HCT116 (cell line): ENCODE measurements around the gene NIPAL4. TPM values are rescaled to one million over a fixed set of nuclear protein-coding genes. Genes with fewer than 3 reads are reported as not detected.

Experiments
- ATAC-seq: fragments of 200-7000 bp; cut with Tn5 transposase; 2 replicates; pipeline ENCODE4 v1.9.1; 2020; ENCODE audit warnings: mild to moderate bottlenecking, moderate library complexity
- BruUV-seq: library from RNA; stranded (reverse); fragments of 400-500 nt; replicated peaks from 2 replicates; lab custom pipeline; 2021; lab: Mats Ljungman, UMichigan
- CTCF ChIA-PET: fragments of 300-600 bp; sonication (Branson Sonifier 250); formaldehyde crosslinking; loops from one replicate; lab custom pipeline; 2021; ENCODE audit warnings: antibody characterized with exemption; lab: Charles Lee
- POLR2A ChIA-PET: fragments of 300-600, 350-600 bp; sonication (Branson Sonifier 250); formaldehyde crosslinking; loops from one replicate; lab custom pipeline; 2021; ENCODE audit warnings: antibody characterized with exemption; lab: Charles Lee
- RAD21 ChIA-PET, 2 experiments: fragments of 300-600 bp; sonication (Branson Sonifier 250); formaldehyde crosslinking; loops; one replicate each; lab custom pipeline; 2023; ENCODE audit warnings: low total read pairs in 2 of 2; ENCODE audit not compliant: uncharacterized antibody in 2 of 2, unreplicated experiment in 2 of 2, low non-redundant PET in 1 of 2; lab: Charles Lee
- DNase-seq: peaks from one replicate; pipeline ENCODE4 v3.0.0-alpha.2; 2010; ENCODE audit warnings: low read depth, low spot score
- H2AFZ ChIP-seq: fragments of 200-600 bp; shearing (Covaris generic), sonication (generic); 2 replicates; pipeline ENCODE4 v1.6.1; 2017; ENCODE audit warnings: low read depth, mixed run types, mixed read lengths, antibody characterized with exemption, low read length; ENCODE audit not compliant: poor library complexity, severe bottlenecking
- H3K27ac ChIP-seq: 2 replicates; pipeline ENCODE4 v1.5.1; 2012; ENCODE audit warnings: low read depth, low read length
- H3K27me3 ChIP-seq: fragments of 200-600 bp; sonication (generic); 2 replicates; pipeline ENCODE4 v1.6.1; 2016; ENCODE audit warnings: mixed run types, low read length, mixed read lengths; ENCODE audit not compliant: insufficient read depth
- H3K36me3 ChIP-seq, 2 experiments: fragments of 200-500 bp in 1 of 2; fragments of 200-600 bp in 1 of 2; sonication (Bioruptor generic) in 1 of 2; sonication (generic) in 1 of 2; 2 replicates each; pipeline versions ENCODE4 v1.5.1 to v1.6.1; 2014 to 2016; ENCODE audit warnings: low read length in 2 of 2, inconsistent platforms in 1 of 2, mixed read lengths in 1 of 2, mixed run types in 1 of 2; ENCODE audit not compliant: insufficient read depth in 2 of 2, control insufficient read depth in 1 of 2
- H3K4me1 ChIP-seq, 2 experiments: fragments of 200-600 bp in 1 of 2; sonication (generic) in 1 of 2; 2 replicates each; pipeline versions ENCODE4 v1.5.1 to v1.6.1; 2012 to 2017; ENCODE audit warnings: low read length in 2 of 2, inconsistent platforms in 1 of 2, mild to moderate bottlenecking in 1 of 2, mixed read lengths in 1 of 2, mixed run types in 1 of 2, moderate library complexity in 1 of 2; ENCODE audit not compliant: insufficient read depth in 2 of 2, control insufficient read depth in 1 of 2
- H3K4me2 ChIP-seq: fragments of 200-600 bp; sonication (generic); 2 replicates; pipeline ENCODE4 v1.6.1; 2017; ENCODE audit warnings: mixed run types, low read length, mixed read lengths
- H3K4me3 ChIP-seq, 2 experiments: fragments of 200-600 bp in 1 of 2; sonication (generic) in 1 of 2; replicated peaks in 1 of 2; 2 replicates each; pipeline ENCODE4 v1.5.1; 2011 to 2016; ENCODE audit warnings: low read length in 2 of 2, control low read depth in 1 of 2, low read depth in 1 of 2, mild to moderate bottlenecking in 1 of 2, mixed read lengths in 1 of 2, mixed run types in 1 of 2
- H3K79me2 ChIP-seq: fragments of 200-600 bp; sonication (generic); 2 replicates; pipeline ENCODE4 v1.6.1; 2017; ENCODE audit warnings: mild to moderate bottlenecking, mixed run types, low read length, moderate library complexity, mixed read lengths; ENCODE audit not compliant: insufficient read depth
- H3K9ac ChIP-seq: fragments of 200-600 bp; sonication (generic); 2 replicates; pipeline ENCODE4 v1.6.1; 2016; ENCODE audit warnings: low read length, mixed read lengths
- H3K9me2 ChIP-seq: fragments of 200-600 bp; sonication (generic), shearing (Covaris generic); 2 replicates; pipeline ENCODE4 v1.6.1; 2017; ENCODE audit warnings: mixed run types, mild to moderate bottlenecking, moderate library complexity; ENCODE audit not compliant: insufficient read depth
- H3K9me3 ChIP-seq, 2 experiments: fragments of 200-500 bp in 1 of 2; fragments of 200-600 bp in 1 of 2; sonication (Bioruptor generic) in 1 of 2; sonication (generic) in 1 of 2; 2 replicates each; pipeline ENCODE4 v1.6.1; 2014 to 2017; ENCODE audit warnings: low read length in 2 of 2, mixed read lengths in 2 of 2, inconsistent platforms in 1 of 2, low read depth in 1 of 2, mild to moderate bottlenecking in 1 of 2, mixed run types in 1 of 2, moderate library complexity in 1 of 2; ENCODE audit not compliant: control insufficient read depth in 1 of 2, insufficient read depth in 1 of 2
- H4K20me1 ChIP-seq: fragments of 200-600 bp; sonication (generic), shearing (Covaris generic); 2 replicates; pipeline ENCODE4 v1.6.1; 2017; ENCODE audit warnings: mixed run types, mild to moderate bottlenecking, moderate library complexity; ENCODE audit not compliant: insufficient read depth
- EGR1 ChIP-seq: IDR thresholded peaks from 2 replicates; pipeline ENCODE4 v1.6.1; 2012; ENCODE audit warnings: low read depth
- EZH2 ChIP-seq: fragments of 200-600 bp; sonication (generic); IDR thresholded peaks from 2 replicates; pipeline ENCODE4 v1.6.1; 2017; ENCODE audit warnings: antibody characterized with exemption, mixed run types
- EZH2phosphoT487 ChIP-seq: fragments of 200-600 bp; IDR thresholded peaks from 2 replicates; pipeline ENCODE4 v1.6.1; 2018; ENCODE audit warnings: antibody characterized with exemption, borderline replicate concordance
- SP1 ChIP-seq: IDR thresholded peaks from 2 replicates; pipeline ENCODE4 v1.6.1; 2012; ENCODE audit warnings: low read depth
- YY1 ChIP-seq: IDR thresholded peaks from 2 replicates; pipeline ENCODE4 v1.6.1; 2011; ENCODE audit warnings: low read length, low read depth, moderate library complexity, mild to moderate bottlenecking; ENCODE audit not compliant: insufficient replicate concordance; ENCODE audit errors: extremely low read depth
- ZFX ChIP-seq: fragments of 450-650 bp; IDR thresholded peaks from 2 replicates; pipeline ENCODE4 v1.6.1; 2017
- ZNF274 ChIP-seq: fragments of 200-500 bp; sonication (Bioruptor generic); IDR thresholded peaks from 2 replicates; pipeline ENCODE4 v1.6.1; 2014; ENCODE audit warnings: mild to moderate bottlenecking, low read depth, low read length, inconsistent platforms
- intact Hi-C: fragments of 100-400 bp; cut with micrococcal nuclease; formaldehyde crosslinking; loops from 2 replicates; pipeline ENCODE4 v1.10.0; 2022
- total RNA-seq: library from RNA; stranded (reverse); gene quantifications from one replicate; pipeline ENCODE4 v1.2.1, GENCODE V29; 2021; ENCODE audit not compliant: unreplicated experiment
- TF ChIP-seq, protein P1 (sequence below): IDR thresholded peaks from 2 replicates; pipeline ENCODE4 v1.6.1; 2012; ENCODE audit warnings: low read depth
- TF ChIP-seq, protein P2 (sequence below): IDR thresholded peaks from 2 replicates; pipeline ENCODE4 v1.6.1; 2012

The NIPAL4 gene
- total RNA-seq, 1 experiment from 2014 or later, result 0.12 TPM

DNA sequence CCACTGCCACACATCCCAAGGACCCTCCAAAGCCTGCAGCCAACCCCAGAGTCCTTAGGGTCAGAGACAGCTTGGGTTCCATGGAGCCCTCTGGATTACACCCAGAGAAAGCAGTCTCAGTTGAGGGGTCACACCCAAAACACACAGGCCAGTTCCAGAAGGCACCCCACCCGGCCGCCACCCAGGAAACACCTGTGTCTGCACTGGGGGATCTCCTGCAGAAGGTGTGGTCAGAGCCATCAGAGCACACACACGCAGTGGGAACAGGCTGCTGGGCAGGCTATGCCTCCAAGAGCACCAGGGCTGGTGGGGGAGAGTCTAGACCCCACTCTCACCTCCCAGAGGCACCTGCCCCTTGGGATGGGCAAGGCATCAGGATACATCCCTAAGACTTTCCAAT lies 27.3 kb downstream of the NIPAL4 start:
- Histone ChIP-seq H3K4me2 (no peak overlapping the region), H4K20me1 (no peaks in the 10 kb centered on the region), H3K9me2 (no peaks in the 10 kb centered on the region), H3K79me2 (no peaks in the 10 kb centered on the region), H3K36me3 (peaks cover 3 to 31% of the 10 kb centered on the region in 2 experiments; a peak in 3 of 4 replicates), H3K9me3 (no peaks in the 10 kb centered on the region), H3K27me3 (no peaks in the 10 kb centered on the region), H2AFZ (no peak overlapping the region), H3K4me3 (no peak overlapping the region), H3K9ac (no peak overlapping the region), H3K27ac (no peak overlapping the region), H3K4me1 (no peaks in the 10 kb centered on the region)
- no TSS peak for BruUV-seq
- DNase-seq, result no peak
- POLR2A ChIA-PET, result no interaction called here
- TF ChIP-seq EZH2phosphoT487 (no peak), ZFX (no peak), EGR1 (no peak), SP1 (no peak), ZNF274 (no peak), YY1 (no peak), EZH2 (no peak)
- TF ChIP-seq, protein P1, sequence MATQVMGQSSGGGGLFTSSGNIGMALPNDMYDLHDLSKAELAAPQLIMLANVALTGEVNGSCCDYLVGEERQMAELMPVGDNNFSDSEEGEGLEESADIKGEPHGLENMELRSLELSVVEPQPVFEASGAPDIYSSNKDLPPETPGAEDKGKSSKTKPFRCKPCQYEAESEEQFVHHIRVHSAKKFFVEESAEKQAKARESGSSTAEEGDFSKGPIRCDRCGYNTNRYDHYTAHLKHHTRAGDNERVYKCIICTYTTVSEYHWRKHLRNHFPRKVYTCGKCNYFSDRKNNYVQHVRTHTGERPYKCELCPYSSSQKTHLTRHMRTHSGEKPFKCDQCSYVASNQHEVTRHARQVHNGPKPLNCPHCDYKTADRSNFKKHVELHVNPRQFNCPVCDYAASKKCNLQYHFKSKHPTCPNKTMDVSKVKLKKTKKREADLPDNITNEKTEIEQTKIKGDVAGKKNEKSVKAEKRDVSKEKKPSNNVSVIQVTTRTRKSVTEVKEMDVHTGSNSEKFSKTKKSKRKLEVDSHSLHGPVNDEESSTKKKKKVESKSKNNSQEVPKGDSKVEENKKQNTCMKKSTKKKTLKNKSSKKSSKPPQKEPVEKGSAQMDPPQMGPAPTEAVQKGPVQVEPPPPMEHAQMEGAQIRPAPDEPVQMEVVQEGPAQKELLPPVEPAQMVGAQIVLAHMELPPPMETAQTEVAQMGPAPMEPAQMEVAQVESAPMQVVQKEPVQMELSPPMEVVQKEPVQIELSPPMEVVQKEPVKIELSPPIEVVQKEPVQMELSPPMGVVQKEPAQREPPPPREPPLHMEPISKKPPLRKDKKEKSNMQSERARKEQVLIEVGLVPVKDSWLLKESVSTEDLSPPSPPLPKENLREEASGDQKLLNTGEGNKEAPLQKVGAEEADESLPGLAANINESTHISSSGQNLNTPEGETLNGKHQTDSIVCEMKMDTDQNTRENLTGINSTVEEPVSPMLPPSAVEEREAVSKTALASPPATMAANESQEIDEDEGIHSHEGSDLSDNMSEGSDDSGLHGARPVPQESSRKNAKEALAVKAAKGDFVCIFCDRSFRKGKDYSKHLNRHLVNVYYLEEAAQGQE, result no peak
- TF ChIP-seq, protein P2, sequence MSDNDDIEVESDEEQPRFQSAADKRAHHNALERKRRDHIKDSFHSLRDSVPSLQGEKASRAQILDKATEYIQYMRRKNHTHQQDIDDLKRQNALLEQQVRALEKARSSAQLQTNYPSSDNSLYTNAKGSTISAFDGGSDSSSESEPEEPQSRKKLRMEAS, result no peak
- RAD21 ChIA-PET, result no interaction called here
- intact Hi-C loops, result no loop called here
- no peak for ATAC-seq
- CTCF ChIA-PET, result no interaction called here
